GM18867 (cell line): ENCODE results near the gene SF3A2.
"Not testable (repeated sequence)": the region's sequence is repeated elsewhere in the genome, so short reads cannot be mapped to it uniquely, and the experiment has no call there.

Source experiments
- ATAC-seq: cut with Tn5 transposase; IDR thresholded peaks from one replicate; pipeline ENCODE4 v1.9.1; 2021; ENCODE audit warnings: mild to moderate bottlenecking, moderate library complexity; ENCODE audit not compliant: unreplicated experiment

SF3A2 gene, protein sequence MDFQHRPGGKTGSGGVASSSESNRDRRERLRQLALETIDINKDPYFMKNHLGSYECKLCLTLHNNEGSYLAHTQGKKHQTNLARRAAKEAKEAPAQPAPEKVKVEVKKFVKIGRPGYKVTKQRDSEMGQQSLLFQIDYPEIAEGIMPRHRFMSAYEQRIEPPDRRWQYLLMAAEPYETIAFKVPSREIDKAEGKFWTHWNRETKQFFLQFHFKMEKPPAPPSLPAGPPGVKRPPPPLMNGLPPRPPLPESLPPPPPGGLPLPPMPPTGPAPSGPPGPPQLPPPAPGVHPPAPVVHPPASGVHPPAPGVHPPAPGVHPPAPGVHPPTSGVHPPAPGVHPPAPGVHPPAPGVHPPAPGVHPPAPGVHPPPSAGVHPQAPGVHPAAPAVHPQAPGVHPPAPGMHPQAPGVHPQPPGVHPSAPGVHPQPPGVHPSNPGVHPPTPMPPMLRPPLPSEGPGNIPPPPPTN

GRCh38 chr19:2236314-2237050 is at the start of gene SF3A2, which contains the start of gene PLEKHJ1:
Gene SF3A2, plus strand, starts transcription at chr19:2236824. Its CDS starts 6,595 bp downstream, at chr19:2243419.
Gene PLEKHJ1, minus strand, starts transcription at chr19:2236329. Its CDS starts 81 bp downstream, at chr19:2236248.
- peak; percentile 71 for ATAC-seq

- no peak for ATAC-seq
Measured at GRCh38 chr19:2187159-2187558, 49.5 kb upstream of the SF3A2 start.

DNA sequence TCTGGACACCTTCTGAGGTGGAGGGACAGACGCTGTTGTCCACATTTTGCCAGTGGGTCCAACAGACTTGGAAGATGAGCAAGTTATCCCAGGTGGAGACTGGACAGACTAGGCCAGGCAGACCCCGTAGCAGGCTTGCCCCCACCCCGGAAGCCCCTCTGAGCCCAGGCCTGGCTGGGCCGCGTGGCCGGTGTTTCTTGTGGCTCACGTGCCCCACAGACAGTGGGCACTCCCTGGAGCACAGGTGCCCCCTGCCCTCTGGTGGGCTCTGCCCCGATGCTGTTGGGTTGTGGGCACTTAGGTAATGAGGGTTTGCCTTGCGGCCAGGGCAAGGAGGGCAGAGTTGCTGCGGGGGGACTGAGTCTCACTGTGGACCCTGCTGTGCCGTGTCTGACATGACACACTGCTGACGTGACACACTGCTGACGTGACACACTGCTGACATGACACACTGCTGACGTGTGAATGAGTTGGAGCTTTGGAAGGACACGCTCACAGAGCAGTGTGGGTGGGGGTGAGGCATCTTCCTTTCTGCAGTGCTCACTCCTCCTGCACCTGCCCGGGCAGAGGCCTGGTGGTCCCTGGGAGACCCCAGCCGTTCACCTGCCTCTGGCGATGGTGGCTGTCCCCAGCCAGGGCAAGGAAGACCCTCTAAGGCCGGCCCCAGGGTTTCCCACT is 47.8 kb upstream of the SF3A2 start:
- ATAC-seq: no peak

GRCh38 chr19:2189880-2190279 is 46.7 kb upstream of the SF3A2 start:
- ATAC-seq: no peak

- ATAC-seq: no peak
Measured at GRCh38 chr19:2190848-2191455, 45.7 kb upstream of the SF3A2 start.

DNA sequence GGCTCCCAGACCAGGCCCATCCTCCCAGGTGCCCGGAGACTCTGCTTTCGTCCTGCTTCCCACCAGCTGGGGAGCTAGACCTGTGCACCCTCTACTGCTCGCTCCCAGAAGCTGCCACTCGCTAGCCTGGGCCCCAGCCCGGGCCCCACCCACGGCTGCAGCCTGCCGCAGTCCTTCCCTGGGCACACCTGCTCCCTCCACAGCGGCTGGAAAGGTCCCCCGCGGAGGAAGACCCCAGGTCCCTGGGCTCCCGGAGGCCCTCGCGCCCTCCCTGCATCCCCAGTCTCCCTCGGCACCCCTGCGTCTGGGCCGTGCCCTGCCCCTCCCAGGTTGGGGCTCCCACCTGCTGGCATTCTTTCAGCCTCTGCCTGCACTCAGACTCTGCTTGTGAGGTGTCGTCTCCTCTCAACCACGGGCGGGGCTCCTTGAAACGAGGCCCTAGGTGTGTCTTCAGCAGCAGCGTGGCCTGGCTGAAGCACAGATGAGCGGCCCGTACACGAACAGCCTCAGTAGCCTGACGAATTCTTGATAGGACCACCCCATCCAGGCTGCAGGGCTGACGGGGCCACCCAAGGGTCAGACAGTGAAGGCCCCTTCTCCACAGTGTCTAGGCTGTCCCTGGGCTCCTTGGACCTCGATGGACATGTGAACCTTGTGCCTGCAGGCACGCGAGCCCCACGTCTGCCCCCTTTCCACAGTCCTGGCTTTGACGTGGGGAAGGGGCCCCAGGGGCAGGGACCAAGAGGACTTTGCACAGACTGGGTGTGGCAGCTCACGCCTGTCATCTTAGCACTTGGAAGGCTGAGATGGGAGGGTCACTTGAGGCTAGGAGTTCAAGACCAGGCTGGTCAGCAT is 44.9 kb upstream of the SF3A2 start:
- no peak for ATAC-seq

DNA sequence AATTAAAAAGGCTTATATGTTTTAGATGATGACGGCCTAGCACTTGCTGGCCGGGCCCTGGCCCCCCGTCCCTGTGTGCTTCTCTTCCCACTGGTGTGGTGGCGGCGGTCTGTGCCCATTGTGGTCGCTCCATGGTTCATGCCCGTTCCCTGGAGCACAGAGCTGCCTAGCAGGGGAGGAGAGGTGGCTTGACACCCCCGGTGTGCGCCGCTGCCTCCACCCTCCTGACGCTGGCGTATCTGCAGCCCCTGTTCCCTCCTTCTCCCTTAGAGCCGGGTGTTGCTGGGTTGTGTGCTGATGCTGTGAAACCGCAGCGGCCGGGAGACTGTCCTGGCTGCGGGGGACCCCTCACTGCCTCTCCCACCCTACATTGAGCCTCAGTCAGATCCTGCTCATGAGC is 43.8 kb upstream of the SF3A2 start:
- no peak for ATAC-seq

- ATAC-seq: no peak
Measured at GRCh38 chr19:2193807-2194206, 42.8 kb upstream of the SF3A2 start.

DNA sequence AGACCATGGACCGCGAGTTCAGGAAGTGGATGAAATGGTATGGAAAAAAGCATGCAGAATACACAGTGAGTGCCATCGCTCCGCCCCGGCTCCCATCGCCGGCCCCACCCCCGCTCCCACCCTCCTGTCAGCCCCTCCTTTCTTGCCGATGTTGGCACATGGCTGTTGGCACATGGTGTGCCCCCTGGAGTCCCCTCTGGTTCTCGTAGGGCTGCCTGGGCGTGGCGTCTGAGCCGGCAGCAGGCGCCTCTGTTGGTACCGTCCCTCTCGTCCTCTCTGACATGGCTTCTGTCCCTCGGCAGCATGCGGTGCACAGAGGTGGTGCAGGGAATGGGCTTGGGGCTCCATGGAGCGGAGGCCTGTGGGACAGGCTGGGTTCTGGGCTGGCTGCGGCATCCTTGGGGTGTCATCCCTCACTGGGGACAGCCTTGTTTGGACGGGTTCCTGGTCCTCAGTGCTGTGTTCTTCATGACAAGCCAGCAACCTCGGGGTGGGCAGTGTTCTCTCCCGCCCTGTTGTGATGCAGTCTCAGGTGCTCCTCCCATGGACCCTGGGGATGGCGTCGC is 42.0 kb upstream of the SF3A2 start:
- no peak for ATAC-seq

GRCh38 chr19:2195361-2195760 is 41.3 kb upstream of the SF3A2 start:
- no peak for ATAC-seq

- ATAC-seq: no peak
Measured at GRCh38 chr19:2195914-2196313, 40.7 kb upstream of the SF3A2 start.

- no peak for ATAC-seq
Measured at GRCh38 chr19:2197270-2197669, 39.4 kb upstream of the SF3A2 start.

DNA sequence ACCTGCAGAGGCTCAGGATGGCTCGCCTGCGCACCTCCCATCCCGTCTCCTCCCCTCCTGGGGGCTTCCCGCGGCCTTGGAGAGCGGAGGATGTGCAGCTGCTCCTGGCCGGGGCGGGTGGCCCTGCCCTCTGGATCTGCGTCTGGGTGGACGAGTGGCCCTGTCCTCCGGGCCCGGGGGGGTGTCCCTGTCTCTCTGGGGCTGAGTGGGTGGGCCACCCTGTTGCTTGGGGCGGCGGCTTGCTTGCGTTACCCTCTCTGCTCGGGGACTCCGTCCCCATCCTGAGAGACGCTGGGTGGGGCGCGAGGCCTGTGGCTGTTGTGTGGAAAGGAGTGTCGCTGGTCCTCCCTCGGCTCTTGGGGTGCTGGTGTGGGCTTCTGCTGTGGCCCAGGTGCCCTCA is 38.3 kb upstream of the SF3A2 start:
- no peak for ATAC-seq

DNA sequence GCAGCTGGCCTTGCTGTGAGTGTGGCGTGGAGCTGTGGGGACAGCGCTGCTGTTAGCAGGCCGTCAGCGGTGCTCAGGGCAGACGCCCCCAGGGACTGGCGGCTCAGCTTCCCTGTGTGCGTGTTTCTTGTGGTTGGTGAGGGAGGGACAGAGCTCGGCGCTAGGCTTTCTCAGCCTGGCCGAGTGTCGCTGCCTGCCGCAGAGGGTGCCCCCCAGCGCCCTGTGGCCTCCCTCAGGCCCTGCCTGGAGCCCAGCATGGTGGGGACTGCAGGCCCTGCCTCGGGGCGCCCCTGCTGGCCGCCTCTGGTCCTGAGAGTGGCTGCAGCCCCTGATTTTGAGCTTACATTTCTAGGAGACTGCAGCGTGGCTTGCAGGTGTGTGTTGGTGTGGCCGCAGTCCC is 37.4 kb upstream of the SF3A2 start:
- no peak for ATAC-seq

- ATAC-seq: no peak
Measured at GRCh38 chr19:2199861-2200623, 36.6 kb upstream of the SF3A2 start.

- not testable (repeated sequence) for ATAC-seq
Measured at GRCh38 chr19:2200624-2201294, 35.9 kb upstream of the SF3A2 start.

- no peak for ATAC-seq
Measured at GRCh38 chr19:2201473-2202148, 35.0 kb upstream of the SF3A2 start.

DNA sequence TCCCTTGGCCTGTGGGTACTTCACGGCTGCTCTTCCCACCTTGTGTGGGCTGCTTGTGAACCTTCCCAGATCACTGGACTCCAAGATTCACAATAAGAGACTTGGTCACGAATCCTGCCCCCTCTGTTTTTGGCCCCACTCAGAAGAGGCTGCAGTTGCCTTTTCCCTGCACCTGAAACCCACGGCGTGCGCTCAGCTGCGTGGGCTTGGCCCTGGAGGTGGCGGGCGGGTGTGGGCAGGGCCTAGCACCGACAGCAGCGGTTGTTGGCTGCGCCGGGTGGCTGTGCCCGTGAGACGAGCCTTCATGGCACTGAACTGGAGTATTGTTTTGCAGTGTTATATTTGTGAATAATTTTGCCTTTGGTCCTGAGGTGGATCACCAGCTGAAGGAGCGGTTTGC is 34.3 kb upstream of the SF3A2 start:
- no peak for ATAC-seq
